Mesenchymal stem cell (in vitro differentiated cells and primary cell): ENCODE data around the gene MTX1.
A peak's percentile ranks its signal among the peaks of the same experiment; 100 is the strongest.
"Not testable (repeated sequence)": the region's sequence is repeated elsewhere in the genome, so short reads cannot be mapped to it uniquely, and the experiment has no call there.

Experiments used
- DNase-seq: peaks from one replicate; pipeline ENCODE4 v3.0.0-alpha.2; 2013
- H2AFZ ChIP-seq: one replicate; pipeline ENCODE4 v1.6.1; 2013; ENCODE audit warnings: low read depth, mild to moderate bottlenecking, control low read depth, inconsistent platforms, low read length, moderate library complexity
- H2AK5ac ChIP-seq: 2 replicates; pipeline ENCODE4 v1.6.1; 2013; ENCODE audit warnings: low read length, moderate library complexity, mild to moderate bottlenecking, inconsistent platforms; ENCODE audit not compliant: severe bottlenecking
- H2BK120ac ChIP-seq: one replicate; pipeline ENCODE4 v1.6.1; 2013; ENCODE audit warnings: low read depth, mild to moderate bottlenecking, inconsistent platforms, low read length, moderate library complexity
- H2BK12ac ChIP-seq, 2 experiments: one replicate each; pipeline ENCODE4 v1.6.1; 2013; ENCODE audit warnings: inconsistent platforms in 2 of 2, low read length in 2 of 2, mild to moderate bottlenecking in 2 of 2, moderate library complexity in 2 of 2, control low read depth in 1 of 2
- H2BK15ac ChIP-seq: one replicate; pipeline ENCODE4 v1.6.1; 2013; ENCODE audit warnings: mild to moderate bottlenecking, low read depth, inconsistent platforms; ENCODE audit not compliant: poor library complexity, severe bottlenecking
- H2BK5ac ChIP-seq: 2 replicates; pipeline ENCODE4 v1.6.1; 2013; ENCODE audit warnings: low read depth, mild to moderate bottlenecking, low read length, control low read depth, inconsistent platforms; ENCODE audit not compliant: poor library complexity, severe bottlenecking
- H3K14ac ChIP-seq, 2 experiments: one replicate each; pipeline ENCODE4 v1.6.1; 2013; ENCODE audit warnings: inconsistent platforms in 2 of 2, low read length in 2 of 2, control low read depth in 1 of 2, mild to moderate bottlenecking in 1 of 2, moderate library complexity in 1 of 2
- H3K18ac ChIP-seq, 2 experiments: one replicate each; pipeline ENCODE4 v1.6.1; 2013; ENCODE audit warnings: inconsistent platforms in 2 of 2, low read length in 2 of 2, control low read depth in 1 of 2, low read depth in 1 of 2, mild to moderate bottlenecking in 1 of 2
- H3K23ac ChIP-seq, 2 experiments: one replicate each; pipeline ENCODE4 v1.6.1; 2013; ENCODE audit warnings: inconsistent platforms in 2 of 2, low read length in 2 of 2, mild to moderate bottlenecking in 2 of 2, moderate library complexity in 2 of 2, control low read depth in 1 of 2
- H3K27ac ChIP-seq: 2 replicates; pipeline ENCODE4 v1.5.1; 2013; ENCODE audit warnings: mild to moderate bottlenecking, moderate library complexity, low read length, control low read depth, inconsistent platforms; ENCODE audit not compliant: poor library complexity, severe bottlenecking
- H3K27me3 ChIP-seq, 2 experiments: 2 replicates each; pipeline versions ENCODE4 v1.6.1 to v1.7.0; 2013; ENCODE audit warnings: low read length in 2 of 2, mild to moderate bottlenecking in 2 of 2, moderate library complexity in 2 of 2, control low read depth in 1 of 2, inconsistent platforms in 1 of 2; ENCODE audit not compliant: control insufficient read depth in 1 of 2, insufficient read depth in 1 of 2
- H3K36me3 ChIP-seq, 2 experiments: 2 replicates each; pipeline versions ENCODE4 v1.6.1 to v1.7.0; 2013; ENCODE audit warnings: low read length in 2 of 2, control low read depth in 1 of 2, inconsistent platforms in 1 of 2, low read depth in 1 of 2, mild to moderate bottlenecking in 1 of 2; ENCODE audit not compliant: insufficient read depth in 2 of 2, control insufficient read depth in 1 of 2
- H3K4ac ChIP-seq, 2 experiments: one replicate each; pipeline ENCODE4 v1.6.1; 2013; ENCODE audit warnings: inconsistent platforms in 2 of 2, low read length in 2 of 2, mild to moderate bottlenecking in 2 of 2, moderate library complexity in 2 of 2, control low read depth in 1 of 2, low read depth in 1 of 2
- H3K4me1 ChIP-seq: 2 replicates; pipeline ENCODE4 v1.6.1; 2013; ENCODE audit warnings: low read depth, low read length, control low read depth; ENCODE audit not compliant: control insufficient read depth, insufficient read depth
- H3K4me2 ChIP-seq: 2 replicates; pipeline ENCODE4 v1.6.1; 2013; ENCODE audit warnings: low read length, mild to moderate bottlenecking, inconsistent platforms; ENCODE audit not compliant: poor library complexity, severe bottlenecking
- H3K4me3 ChIP-seq, 2 experiments: 2 replicates each; pipeline versions ENCODE4 v1.5.1 to v1.7.0; 2013; ENCODE audit warnings: low read length in 2 of 2, mild to moderate bottlenecking in 2 of 2, control low read depth in 1 of 2, low read depth in 1 of 2; ENCODE audit not compliant: insufficient read depth in 1 of 2
- H3K79me1 ChIP-seq: replicated peaks from 2 replicates; pipeline ENCODE4 v1.6.1; 2013; ENCODE audit warnings: mild to moderate bottlenecking, control low read depth, low read length, inconsistent platforms; ENCODE audit not compliant: poor library complexity, severe bottlenecking
- H3K9ac ChIP-seq: 2 replicates; pipeline ENCODE4 v1.7.0; 2013; ENCODE audit warnings: mild to moderate bottlenecking, low read length, moderate library complexity
- H3K9me3 ChIP-seq: 2 replicates; pipeline ENCODE4 v1.7.0; 2013; ENCODE audit warnings: mild to moderate bottlenecking, low read length; ENCODE audit not compliant: control insufficient read depth
- H4K8ac ChIP-seq: one replicate; pipeline ENCODE4 v1.6.1; 2013; ENCODE audit warnings: inconsistent platforms, mild to moderate bottlenecking, low read length, moderate library complexity
- H4K91ac ChIP-seq: one replicate; pipeline ENCODE4 v1.6.1; 2013; ENCODE audit warnings: mild to moderate bottlenecking, low read length, inconsistent platforms
- WGBS: methylation state at CpG from one replicate; pipeline ENCODE4 v1.1.7; 2013; ENCODE audit warnings: mixed read lengths; 5-methylcytosine and 5-hydroxymethylcytosine counted together

MTX1 gene

GRCh38 chr1:155163785-155164184, 44.7 kb upstream of the MTX1 start:
- H3K4me1 ChIP-seq, H3K27ac ChIP-seq, H4K91ac ChIP-seq, H3K4me3 ChIP-seq, DNase-seq, H3K9me3 ChIP-seq, H2BK5ac ChIP-seq, H2BK120ac ChIP-seq, H3K36me3 ChIP-seq, H3K14ac ChIP-seq, H2AFZ ChIP-seq, H4K8ac ChIP-seq, H2BK15ac ChIP-seq, H3K4ac ChIP-seq, H2BK12ac ChIP-seq, H3K9ac ChIP-seq, H3K23ac ChIP-seq, H2AK5ac ChIP-seq, H3K79me1 ChIP-seq, H3K18ac ChIP-seq, H3K4me2 ChIP-seq: not testable (repeated sequence)
- 100% methylated on average over 3 of the region's 4 CpGs for WGBS
- peaks cover 20 to 23% of the 10 kb centered on the region in 2 experiments for H3K27me3 ChIP-seq

GRCh38 chr1:155164625-155165024, 43.9 kb upstream of the MTX1 start:
- not testable (repeated sequence) for H3K4me2 ChIP-seq, H2AFZ ChIP-seq

DNA sequence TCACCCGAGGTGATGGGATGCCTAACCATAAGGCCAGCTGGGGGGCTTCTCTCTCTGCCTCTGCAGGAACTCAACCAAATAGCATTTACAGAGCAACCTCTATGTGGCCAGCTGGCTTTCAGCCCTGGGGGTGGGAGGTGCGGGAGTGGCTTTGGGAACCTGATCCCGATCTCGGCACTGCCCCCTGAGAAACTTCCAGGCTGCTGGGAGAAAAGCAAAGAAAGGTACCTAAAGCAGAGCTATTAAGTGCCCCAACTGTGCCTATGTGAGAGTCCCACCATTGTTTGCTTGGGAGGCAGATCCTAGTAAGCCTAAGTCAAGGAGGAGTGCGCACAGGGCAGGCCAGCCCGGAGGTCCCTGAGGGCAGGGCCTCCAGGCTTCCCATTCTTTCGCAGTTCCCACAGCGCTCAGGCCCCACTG, 42.4 kb upstream of the MTX1 start:
- H3K4me3 ChIP-seq: no peak overlapping the region
- DNase-seq: no peak
- no peak overlapping the region for H4K91ac ChIP-seq
- no peak overlapping the region for H3K4me2 ChIP-seq
- no peak overlapping the region for H2BK5ac ChIP-seq
- peak overlapping the region; percentile 42 for H4K8ac ChIP-seq
- H3K4me1 ChIP-seq: peaks cover 5% of the 10 kb centered on the region
- H2BK120ac ChIP-seq: no peak overlapping the region
- H3K9me3 ChIP-seq: no peaks in the 10 kb centered on the region
- no peak overlapping the region for H3K23ac ChIP-seq
- peaks cover 21 to 27% of the 10 kb centered on the region in 2 experiments for H3K36me3 ChIP-seq
- H2BK12ac ChIP-seq: no peak overlapping the region
- no peak overlapping the region for H2AFZ ChIP-seq
- peaks cover 9% of the 10 kb centered on the region for H3K79me1 ChIP-seq
- H3K27me3 ChIP-seq: peaks cover 16 to 17% of the 10 kb centered on the region in 2 experiments
- H3K4ac ChIP-seq: no peak overlapping the region
- no peak overlapping the region for H3K27ac ChIP-seq
- WGBS: 66% methylated on average over 8 of the region's 8 CpGs
- H3K9ac ChIP-seq: no peak overlapping the region
- H3K14ac ChIP-seq: no peak overlapping the region
- H3K18ac ChIP-seq: no peak overlapping the region
- H2BK15ac ChIP-seq: no peak overlapping the region
- no peak overlapping the region for H2AK5ac ChIP-seq

More at GRCh38 chr1:155164625-155165024, 43.9 kb upstream of the MTX1 start:
- not testable (repeated sequence) for H2BK12ac ChIP-seq, H3K18ac ChIP-seq, H3K14ac ChIP-seq, H2AK5ac ChIP-seq, H3K23ac ChIP-seq, H3K9ac ChIP-seq, H3K9me3 ChIP-seq, H4K8ac ChIP-seq, H3K27ac ChIP-seq, H2BK120ac ChIP-seq, DNase-seq, H3K4me3 ChIP-seq, H4K91ac ChIP-seq, H2BK15ac ChIP-seq, H2BK5ac ChIP-seq, H3K4me1 ChIP-seq, H3K4ac ChIP-seq, H3K79me1 ChIP-seq
- Histone ChIP-seq H3K27me3 (peaks cover 17 to 23% of the 10 kb centered on the region in 2 experiments), H3K36me3 (peaks cover 12 to 14% of the 10 kb centered on the region in 2 experiments)
- WGBS: 92% methylated on average over 9 of the region's 11 CpGs

DNA sequence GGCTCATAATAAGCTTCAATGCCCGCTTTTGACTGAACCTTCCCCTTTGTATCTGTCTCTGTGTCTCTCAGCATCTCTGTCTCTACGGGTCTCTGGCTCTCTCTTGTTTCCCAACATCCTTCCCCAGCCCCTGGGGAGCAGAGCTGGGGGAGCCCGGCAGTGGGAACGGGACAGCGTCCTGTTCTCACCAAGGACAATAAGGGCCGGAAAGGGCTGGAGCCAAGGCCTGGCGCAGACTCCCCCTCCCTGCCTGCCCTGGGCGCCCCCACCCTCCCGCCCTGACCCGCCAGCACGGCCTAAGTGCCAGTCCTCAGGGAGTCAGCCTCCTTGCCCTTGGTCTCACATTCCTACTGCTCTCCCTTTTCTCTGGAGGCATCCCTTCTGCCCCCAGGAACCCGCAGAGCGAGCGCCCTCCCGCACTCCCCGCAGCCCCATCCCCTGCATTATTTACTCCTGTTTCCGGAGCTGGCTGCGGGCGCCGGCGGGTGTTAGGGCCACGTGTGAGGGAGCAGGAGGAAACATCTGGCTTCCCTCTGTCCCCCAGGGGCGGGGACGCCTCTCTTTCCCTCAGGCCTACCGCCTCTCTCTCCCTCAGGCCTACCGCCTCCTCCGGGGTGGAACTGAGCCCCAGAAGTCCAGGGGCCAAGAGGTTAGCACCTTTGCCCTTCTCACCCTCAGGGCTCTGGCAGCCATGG, 41.9 kb upstream of the MTX1 start:
- Histone ChIP-seq H3K36me3 (peaks cover 23 to 32% of the 10 kb centered on the region in 2 experiments), H3K4me1 (peaks cover 5% of the 10 kb centered on the region), H2BK5ac (no peak overlapping the region), H2AK5ac (no peak overlapping the region), H3K23ac (peak overlapping the region in 1 of 2 experiments; percentile 53), H3K4me3 (no peak overlapping the region), H2BK12ac (no peak overlapping the region), H3K18ac (no peak overlapping the region), H4K91ac (no peak overlapping the region), H3K14ac (no peak overlapping the region), H3K27me3 (peaks cover 16 to 17% of the 10 kb centered on the region in 2 experiments), H3K79me1 (peaks cover 9% of the 10 kb centered on the region), H2AFZ (no peak overlapping the region), H4K8ac (no peak overlapping the region), H3K27ac (no peak overlapping the region), H2BK15ac (no peak overlapping the region), H3K4ac (no peak overlapping the region), H3K4me2 (no peak overlapping the region), H3K9ac (no peak overlapping the region), H2BK120ac (peak overlapping the region; percentile 0), H3K9me3 (no peaks in the 10 kb centered on the region)
- peak; percentile 39 for DNase-seq
- 33% methylated on average over 25 of the region's 27 CpGs for WGBS
